Renal pelvis (tissue), 4 donors: ENCODE results near the gene AP1G2. TPM values are rescaled to one million over a fixed set of nuclear protein-coding genes. Genes with fewer than 3 reads are reported as not detected.

ENCODE experiments used
- DNase-seq: peaks from one replicate; pipeline ENCODE4 v3.0.0-alpha.2; 2013
- polyA plus RNA-seq, 3 donors: library from polyadenylated mRNA; unstranded; fragments of 120-200 nt; gene quantifications; one replicate each; pipeline ENCODE4 v1.2.1, GENCODE V29; 2013; ENCODE audit not compliant: insufficient read length in 3 of 3

Gene AP1G2
- polyA plus RNA-seq, 3 donors, result 79.0 to 122 (median 113) TPM

DNA sequence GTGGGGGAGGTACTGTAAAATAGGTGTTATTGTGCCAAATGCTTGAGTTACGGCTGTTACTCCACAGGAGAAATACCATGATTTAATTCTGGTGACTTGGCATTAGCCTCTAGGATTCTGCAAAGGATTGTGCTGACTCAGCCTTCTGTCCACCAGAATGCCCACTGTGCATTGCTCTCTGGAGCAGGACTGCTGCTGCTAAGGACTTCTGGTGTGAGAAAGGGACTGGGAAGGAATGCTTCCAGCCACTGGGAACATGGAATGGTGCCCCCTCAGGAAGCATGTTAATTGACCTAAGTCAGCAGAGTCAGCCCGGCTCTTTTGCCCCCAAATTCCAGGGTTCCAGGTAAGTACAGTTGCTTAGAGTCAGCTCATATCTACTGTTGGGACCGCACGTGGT is 48.9 kb downstream of the AP1G2 start:
- DNase-seq, result no peak

DNA sequence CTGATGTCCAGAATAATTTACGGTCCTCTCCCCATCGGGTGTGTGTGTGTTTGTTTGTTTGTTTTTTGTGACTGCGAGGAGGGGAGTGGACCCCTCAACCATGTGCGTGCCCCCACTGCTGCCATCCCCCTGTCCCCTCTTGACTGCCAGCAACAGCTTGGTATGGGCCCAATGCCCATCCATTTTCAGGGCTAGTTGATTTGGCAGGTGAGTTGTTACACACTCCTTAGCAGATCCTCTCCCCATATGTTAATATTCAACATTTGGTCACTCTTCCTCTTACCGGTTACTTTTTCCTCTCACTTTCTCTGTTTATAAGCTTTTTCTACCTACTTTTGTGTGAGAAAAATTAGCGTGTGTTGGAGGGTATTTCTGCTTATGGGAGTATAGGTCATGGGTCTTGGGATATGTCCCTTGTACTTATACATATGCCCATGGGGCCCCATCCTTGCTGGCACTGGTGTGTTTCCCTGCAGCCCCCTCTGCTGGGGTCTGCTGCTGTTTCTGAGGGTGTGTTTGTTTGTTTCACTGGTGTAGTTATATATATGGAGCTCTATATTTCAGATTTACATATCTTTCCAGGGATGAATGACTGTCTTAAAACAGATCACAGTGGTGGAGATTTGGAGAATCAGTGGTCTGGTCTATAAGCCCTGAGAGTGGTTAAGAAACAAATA is 49.8 kb downstream of the AP1G2 start:
- no peak for DNase-seq

DNA sequence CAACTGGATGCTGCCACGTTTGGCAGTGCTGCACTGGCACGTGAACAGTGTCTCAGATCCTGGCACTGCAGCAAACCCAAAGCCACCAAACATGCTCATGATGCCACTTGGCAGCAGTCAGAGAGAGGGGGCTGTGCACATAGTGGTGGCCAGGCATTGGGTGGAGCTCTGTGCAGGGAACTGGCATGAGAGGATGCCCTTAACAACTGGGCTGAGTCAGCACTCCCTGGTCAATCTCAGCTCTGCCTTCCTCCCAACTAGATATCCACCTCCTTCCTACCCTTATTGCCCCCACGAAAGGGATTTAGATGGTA is 53.0 kb downstream of the AP1G2 start:
- DNase-seq, result no peak

DNA sequence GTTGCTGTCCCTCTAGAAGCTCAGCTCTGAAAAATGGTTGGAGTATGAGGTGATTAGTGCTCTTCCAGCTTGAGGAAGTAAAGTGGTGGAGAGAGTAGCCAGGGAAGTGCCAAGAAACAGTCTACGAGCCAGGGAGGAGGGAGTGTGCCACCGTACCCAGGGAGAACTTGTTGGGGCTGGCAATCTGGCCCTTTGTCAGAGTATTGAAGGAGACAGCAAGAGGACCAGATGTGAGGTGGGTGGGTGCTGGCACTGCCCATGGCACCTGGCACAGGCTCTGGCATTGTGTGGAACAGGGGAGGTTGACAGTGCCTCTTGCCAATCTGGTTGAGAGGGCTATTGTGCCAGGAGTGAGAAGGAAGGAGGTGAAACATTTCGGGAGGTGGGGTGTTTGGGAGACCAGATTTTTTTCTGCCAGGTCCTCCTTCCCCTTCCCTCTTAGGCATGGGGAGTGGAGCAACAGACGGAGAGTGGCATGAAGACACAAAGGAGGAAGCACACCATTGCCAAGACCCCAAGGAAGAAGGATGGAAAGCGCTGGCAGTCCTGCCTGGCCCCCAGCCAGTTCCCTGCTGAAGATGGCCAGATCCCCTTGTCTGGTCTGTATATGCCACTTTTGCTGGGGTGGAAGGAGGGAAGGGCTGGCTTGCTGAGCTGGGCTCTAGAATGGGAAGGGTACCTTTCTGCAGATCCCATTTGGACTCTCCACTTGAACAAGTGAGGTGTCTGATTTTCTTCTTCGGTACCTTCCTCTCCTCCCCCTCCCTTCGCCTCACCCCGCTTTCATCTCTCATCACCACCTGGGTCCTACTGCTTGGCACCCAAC is 53.6 kb downstream of the AP1G2 start:
- no peak for DNase-seq

DNA sequence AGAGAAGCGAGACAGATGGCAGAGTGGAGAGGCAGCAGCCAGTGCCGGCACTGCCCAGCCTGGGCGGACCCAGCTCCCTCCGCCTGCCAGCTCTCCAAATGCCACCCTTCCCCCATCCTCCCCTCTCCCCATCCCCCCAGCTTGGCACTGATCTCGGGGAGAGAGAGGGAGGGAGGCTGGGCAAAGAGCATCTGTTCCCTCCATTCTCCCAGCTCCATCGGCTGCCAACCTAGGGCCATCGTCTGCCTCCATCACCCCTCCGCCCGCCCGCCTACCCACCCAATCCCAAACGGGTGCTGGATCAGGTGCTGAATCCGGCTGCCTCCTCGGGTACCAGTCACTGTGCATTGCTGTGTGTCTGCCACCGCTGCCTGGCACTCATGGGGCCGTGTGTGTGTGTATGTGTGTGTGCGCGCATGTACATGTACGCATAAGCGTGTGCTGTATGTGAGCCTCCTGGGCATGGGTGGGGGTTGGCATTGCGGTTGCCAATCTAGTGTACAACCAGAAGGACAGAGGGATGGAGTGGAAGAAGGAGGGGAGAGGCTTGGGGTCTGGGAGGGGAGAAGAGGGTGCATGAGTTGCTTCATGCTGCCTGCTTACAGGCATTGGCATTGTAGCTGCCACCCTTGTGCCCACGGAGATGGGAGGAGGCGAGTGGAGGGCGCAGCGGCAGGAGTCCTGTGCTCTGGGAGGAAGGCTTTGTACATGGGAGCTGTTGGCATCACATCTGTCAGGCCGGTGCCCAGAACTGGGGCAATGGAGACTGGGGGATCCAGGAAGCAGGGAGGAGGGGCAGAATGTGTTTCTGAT is 54.4 kb downstream of the AP1G2 start:
- DNase-seq, result no peak

DNA sequence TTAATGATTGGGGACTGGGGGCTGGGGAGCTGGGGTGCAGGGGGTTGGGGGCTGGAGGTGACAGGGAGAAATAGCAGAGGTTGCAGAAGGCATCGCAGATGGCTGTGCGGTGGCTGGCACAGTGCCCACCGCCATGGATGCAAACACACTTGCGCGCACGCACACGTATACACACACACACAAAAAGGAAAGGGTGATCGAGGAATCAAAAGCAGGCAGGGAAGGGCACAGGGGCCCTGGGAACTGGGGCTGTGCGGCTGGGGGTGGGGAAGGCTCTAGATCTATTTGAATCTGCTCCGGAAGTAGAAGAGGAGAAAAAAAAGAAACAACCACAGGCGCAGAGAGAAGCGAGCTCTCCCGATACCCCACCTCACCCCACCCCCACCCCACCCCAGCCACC is 55.4 kb downstream of the AP1G2 start:
- DNase-seq, result no peak

Other genes starting within 250 kb of the AP1G2 start
- 100 to 1,000 TPM; 269 to 322 (median 307) TPM for gene PABPN1, start 246.3 kb downstream of the AP1G2 start, polyA plus RNA-seq
- 10 to 100 TPM; 62.9 to 78.3 (median 69.0) TPM for gene SLC22A17, start 214.9 kb downstream of the AP1G2 start, polyA plus RNA-seq
- gene EFS, start 202.6 kb downstream of the AP1G2 start, polyA plus RNA-seq, result 10 to 100 TPM; 41.1 to 55.6 (median 45.5) TPM
- gene IL25, start 195.0 kb downstream of the AP1G2 start, polyA plus RNA-seq, result not detected
- 1 to 10 TPM; 2.3 to 3.1 (median 2.6) TPM for gene CMTM5, start 190.7 kb downstream of the AP1G2 start, polyA plus RNA-seq
- under 1 TPM; 0.07 to 0.17 (median 0.16) TPM for gene MYH6, start 159.5 kb downstream of the AP1G2 start, polyA plus RNA-seq
- under 1 TPM; 0.40 to 0.62 (median 0.56) TPM for gene MYH7, start 132.1 kb downstream of the AP1G2 start, polyA plus RNA-seq
- 10 to 100 TPM; 60.0 to 72.5 (median 68.9) TPM for gene NGDN, start 98.1 kb downstream of the AP1G2 start, polyA plus RNA-seq
- gene ZFHX2, start 16.0 kb downstream of the AP1G2 start, polyA plus RNA-seq, result 10 to 100 TPM in 2 of 3 donors, 1 to 10 TPM in 1; 8.3 to 12.4 (median 11.0) TPM
- 10 to 100 TPM; 19.0 to 20.5 (median 19.7) TPM for gene THTPA, start 11.5 kb downstream of the AP1G2 start, polyA plus RNA-seq
- 10 to 100 TPM in 2 of 3 donors, 1 to 10 TPM in 1; 9.1 to 13.5 (median 11.9) TPM for gene JPH4, start 11.0 kb upstream of the AP1G2 start, polyA plus RNA-seq
- 10 to 100 TPM; 50.5 to 67.2 (median 62.0) TPM for gene DHRS2, start 68.6 kb upstream of the AP1G2 start, polyA plus RNA-seq